DOHH2 (cell line): ENCODE results near the gene TANC2.

Experiments
- H3F3A ChIP-seq: fragments of 200-600 bp; sonication (generic), shearing (Covaris generic); 2 replicates; pipeline ENCODE4 v1.6.0; 2016; ENCODE audit warnings: antibody characterized with exemption, mild to moderate bottlenecking; ENCODE audit not compliant: control insufficient read depth, insufficient read depth
- H3K27ac ChIP-seq: fragments of 200-600 bp; sonication (generic); 2 replicates; pipeline ENCODE4 v1.5.1; 2014; ENCODE audit warnings: low read depth, mild to moderate bottlenecking, low read length, moderate library complexity
- H3K27me3 ChIP-seq: fragments of 200-600 bp; sonication (generic); 2 replicates; pipeline ENCODE4 v1.6.1; 2014; ENCODE audit warnings: mild to moderate bottlenecking, low read length, mixed read lengths; ENCODE audit not compliant: control insufficient read depth
- H3K36me3 ChIP-seq: fragments of 200-600 bp; sonication (generic); 2 replicates; pipeline ENCODE4 v1.6.1; 2014; ENCODE audit warnings: mild to moderate bottlenecking, low read length, moderate library complexity, mixed read lengths; ENCODE audit not compliant: control insufficient read depth
- H3K4me1 ChIP-seq: fragments of 200-600 bp; sonication (generic); 2 replicates; pipeline ENCODE4 v1.6.1; 2014; ENCODE audit warnings: mild to moderate bottlenecking, low read length, mixed read lengths; ENCODE audit not compliant: control insufficient read depth
- H3K4me2 ChIP-seq: fragments of 200-600 bp; sonication (generic); 2 replicates; pipeline ENCODE4 v1.6.0; 2014; ENCODE audit warnings: mild to moderate bottlenecking, low read length, moderate library complexity
- H3K4me3 ChIP-seq: fragments of 200-600 bp; sonication (generic); 2 replicates; pipeline ENCODE4 v1.5.1; 2014; ENCODE audit warnings: mild to moderate bottlenecking, low read length, mixed read lengths
- H3K79me2 ChIP-seq: fragments of 200-600 bp; sonication (generic); 2 replicates; pipeline ENCODE4 v1.6.1; 2014; ENCODE audit warnings: mild to moderate bottlenecking, low read length, mixed read lengths; ENCODE audit not compliant: control insufficient read depth
- H3K9me2 ChIP-seq: fragments of 200-600 bp; sonication (generic); replicated peaks from 2 replicates; pipeline ENCODE4 v1.6.1; 2014; ENCODE audit warnings: mild to moderate bottlenecking, low read length, mixed read lengths; ENCODE audit not compliant: control insufficient read depth
- H3K9me3 ChIP-seq: fragments of 200-600 bp; sonication (generic); 2 replicates; pipeline ENCODE4 v1.6.1; 2014; ENCODE audit warnings: antibody characterized with exemption, low read length, mixed read lengths; ENCODE audit not compliant: control insufficient read depth, insufficient read depth
- H4K20me1 ChIP-seq: fragments of 200-600 bp; sonication (generic); 2 replicates; pipeline ENCODE4 v1.6.0; 2014; ENCODE audit warnings: low read depth, mild to moderate bottlenecking, antibody characterized with exemption, low read length, moderate library complexity; ENCODE audit not compliant: control insufficient read depth, insufficient read depth
- EZH2phosphoT487 ChIP-seq: fragments of 200-600 bp; sonication (generic); IDR thresholded peaks from 2 replicates; pipeline ENCODE4 v1.6.1; 2017; ENCODE audit warnings: borderline replicate concordance, mild to moderate bottlenecking, antibody characterized with exemption, low read length, moderate library complexity, mixed read lengths
- TF ChIP-seq, protein P1 (sequence below): fragments of 200-600 bp; sonication (generic); IDR thresholded peaks from one replicate; pipeline ENCODE4 v1.5.1; 2014; ENCODE audit warnings: antibody characterized with exemption, mild to moderate bottlenecking, low read depth, low read length; ENCODE audit not compliant: poor library complexity, severe bottlenecking

The TANC2 gene

DNA sequence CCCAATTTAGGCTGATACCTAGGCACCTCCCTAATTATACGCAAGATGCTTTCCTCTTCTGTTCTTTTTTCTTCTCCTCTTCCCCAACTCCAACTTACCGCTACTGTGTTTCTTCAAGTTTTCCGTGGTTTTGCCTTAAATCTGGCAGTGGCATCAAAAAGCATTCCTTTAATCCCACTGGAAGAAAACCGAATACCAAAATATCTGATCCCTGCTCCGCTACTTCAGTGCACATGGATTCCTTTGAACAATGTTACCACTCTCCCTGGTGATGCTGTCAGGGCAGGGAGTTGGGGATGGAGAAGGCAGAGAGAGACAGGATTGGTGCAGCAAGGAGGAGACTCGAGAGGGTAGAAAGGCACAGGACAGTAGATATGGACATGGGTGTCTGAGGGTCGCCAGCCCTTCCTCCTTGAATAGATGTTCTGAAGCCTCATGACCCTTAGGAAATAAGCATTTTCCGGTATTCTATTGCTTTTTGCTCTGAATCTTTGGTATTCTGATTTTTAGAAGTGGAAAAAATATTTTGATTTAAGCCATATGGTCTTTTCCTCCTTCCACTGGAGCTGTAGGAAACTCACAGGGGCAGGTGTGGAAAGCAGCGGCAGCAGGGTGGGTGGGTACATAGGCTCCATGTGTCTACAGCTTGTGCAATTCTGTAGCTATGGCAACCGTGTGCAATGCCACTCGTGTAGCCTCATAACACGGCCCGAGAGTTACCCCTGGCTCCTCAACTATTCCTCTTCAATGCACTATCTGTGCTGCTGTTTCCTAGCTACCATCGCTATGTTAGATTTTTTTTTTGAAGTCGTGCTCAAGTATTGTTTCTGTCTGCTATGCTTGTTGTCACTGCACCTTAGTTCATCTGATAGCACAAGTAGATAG lies 32.3 kb upstream of the TANC2 start:
- no peak for TF ChIP-seq EZH2phosphoT487
- TF ChIP-seq, protein P1, sequence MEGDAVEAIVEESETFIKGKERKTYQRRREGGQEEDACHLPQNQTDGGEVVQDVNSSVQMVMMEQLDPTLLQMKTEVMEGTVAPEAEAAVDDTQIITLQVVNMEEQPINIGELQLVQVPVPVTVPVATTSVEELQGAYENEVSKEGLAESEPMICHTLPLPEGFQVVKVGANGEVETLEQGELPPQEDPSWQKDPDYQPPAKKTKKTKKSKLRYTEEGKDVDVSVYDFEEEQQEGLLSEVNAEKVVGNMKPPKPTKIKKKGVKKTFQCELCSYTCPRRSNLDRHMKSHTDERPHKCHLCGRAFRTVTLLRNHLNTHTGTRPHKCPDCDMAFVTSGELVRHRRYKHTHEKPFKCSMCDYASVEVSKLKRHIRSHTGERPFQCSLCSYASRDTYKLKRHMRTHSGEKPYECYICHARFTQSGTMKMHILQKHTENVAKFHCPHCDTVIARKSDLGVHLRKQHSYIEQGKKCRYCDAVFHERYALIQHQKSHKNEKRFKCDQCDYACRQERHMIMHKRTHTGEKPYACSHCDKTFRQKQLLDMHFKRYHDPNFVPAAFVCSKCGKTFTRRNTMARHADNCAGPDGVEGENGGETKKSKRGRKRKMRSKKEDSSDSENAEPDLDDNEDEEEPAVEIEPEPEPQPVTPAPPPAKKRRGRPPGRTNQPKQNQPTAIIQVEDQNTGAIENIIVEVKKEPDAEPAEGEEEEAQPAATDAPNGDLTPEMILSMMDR: no peak
- Histone ChIP-seq H3K9me2 (no peaks in the 10 kb centered on the region), H3K79me2 (no peaks in the 10 kb centered on the region), H3K27me3 (0 out of 2 replicates have a peak, but pooled peaks cover 6% of the 10 kb centered on the region), H3K4me1 (no peaks in the 10 kb centered on the region), H3K4me3 (no peak overlapping the region), H3K36me3 (no peaks in the 10 kb centered on the region), H4K20me1 (no peaks in the 10 kb centered on the region), H3K4me2 (no peak overlapping the region), H3K27ac (no peak overlapping the region), H3K9me3 (no peaks in the 10 kb centered on the region), H3F3A (no peaks in the 10 kb centered on the region)

DNA sequence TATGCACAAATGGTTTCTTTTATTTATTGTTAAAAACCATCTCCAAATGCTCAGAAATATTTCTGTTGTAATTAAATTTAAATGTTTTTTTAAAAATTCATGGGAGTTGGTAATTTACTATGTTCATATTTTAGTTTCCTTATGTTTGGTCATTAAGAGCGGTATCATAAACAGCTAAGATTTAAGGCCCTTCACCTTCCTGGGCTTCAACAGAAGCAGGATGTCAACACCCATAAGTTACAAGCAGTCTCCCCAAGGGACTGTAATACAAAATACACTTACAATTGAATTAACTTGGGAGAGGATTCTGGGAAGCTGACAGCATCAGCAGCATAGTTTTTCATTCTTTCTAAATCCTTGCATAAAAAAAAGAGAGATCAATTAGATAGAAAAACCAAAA lies 30.9 kb upstream of the TANC2 start:
- no peaks in the 10 kb centered on the region for H3F3A ChIP-seq
- H3K27ac ChIP-seq: no peak overlapping the region
- TF ChIP-seq, protein P1: no peak
- TF ChIP-seq EZH2phosphoT487: no peak
- H3K9me3 ChIP-seq: no peaks in the 10 kb centered on the region
- no peak overlapping the region for H3K4me2 ChIP-seq
- no peak overlapping the region for H3K4me3 ChIP-seq
- no peaks in the 10 kb centered on the region for H3K4me1 ChIP-seq
- no peaks in the 10 kb centered on the region for H3K79me2 ChIP-seq
- H3K9me2 ChIP-seq: no peaks in the 10 kb centered on the region
- no peaks in the 10 kb centered on the region for H4K20me1 ChIP-seq
- H3K27me3 ChIP-seq: 0 out of 2 replicates have a peak, but pooled peaks cover 6% of the 10 kb centered on the region
- no peaks in the 10 kb centered on the region for H3K36me3 ChIP-seq

DNA sequence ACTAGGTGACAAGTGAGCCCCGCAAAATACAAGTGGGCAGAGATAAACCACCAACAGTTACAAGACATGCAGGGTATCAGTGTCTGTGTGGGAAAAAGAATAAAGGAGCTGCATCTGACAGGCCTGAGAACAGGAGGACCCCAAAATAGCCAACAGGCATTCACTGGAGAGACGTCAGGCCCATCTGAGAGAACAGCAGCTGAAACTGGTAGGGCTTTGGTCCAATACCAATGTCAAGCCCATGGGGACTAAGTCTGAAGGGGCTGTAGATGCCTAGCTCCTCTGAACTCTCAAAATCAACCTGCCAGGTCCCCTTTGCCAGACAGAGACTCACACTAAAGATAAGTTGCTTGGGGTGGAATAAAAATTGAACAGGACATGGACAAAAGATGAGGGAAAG lies 30.5 kb upstream of the TANC2 start:
- no peaks in the 10 kb centered on the region for H3K36me3 ChIP-seq
- H4K20me1 ChIP-seq: no peaks in the 10 kb centered on the region
- H3K4me2 ChIP-seq: no peak overlapping the region
- no peaks in the 10 kb centered on the region for H3K9me2 ChIP-seq
- H3K79me2 ChIP-seq: no peaks in the 10 kb centered on the region
- H3K4me3 ChIP-seq: no peak overlapping the region
- H3K4me1 ChIP-seq: no peaks in the 10 kb centered on the region
- H3F3A ChIP-seq: no peaks in the 10 kb centered on the region
- H3K27me3 ChIP-seq: 0 out of 2 replicates have a peak, but pooled peaks cover 6% of the 10 kb centered on the region
- H3K9me3 ChIP-seq: no peaks in the 10 kb centered on the region
- H3K27ac ChIP-seq: no peak overlapping the region
- no peak for TF ChIP-seq EZH2phosphoT487
- TF ChIP-seq, protein P1: no peak
